ENCODE results near the gene FBRS. TPM values are rescaled to one million over a fixed set of nuclear protein-coding genes. Genes with fewer than 3 reads are reported as not detected.

The FBRS gene
- total and polyA plus RNA-seq, 10 of the 15 experiments (the other 5 are each of a cell fraction or from before 2014, with no cell fraction given) = 0.45 to 87.6 (median 14.6) TPM

- TF ChIP-seq, protein P1, sequence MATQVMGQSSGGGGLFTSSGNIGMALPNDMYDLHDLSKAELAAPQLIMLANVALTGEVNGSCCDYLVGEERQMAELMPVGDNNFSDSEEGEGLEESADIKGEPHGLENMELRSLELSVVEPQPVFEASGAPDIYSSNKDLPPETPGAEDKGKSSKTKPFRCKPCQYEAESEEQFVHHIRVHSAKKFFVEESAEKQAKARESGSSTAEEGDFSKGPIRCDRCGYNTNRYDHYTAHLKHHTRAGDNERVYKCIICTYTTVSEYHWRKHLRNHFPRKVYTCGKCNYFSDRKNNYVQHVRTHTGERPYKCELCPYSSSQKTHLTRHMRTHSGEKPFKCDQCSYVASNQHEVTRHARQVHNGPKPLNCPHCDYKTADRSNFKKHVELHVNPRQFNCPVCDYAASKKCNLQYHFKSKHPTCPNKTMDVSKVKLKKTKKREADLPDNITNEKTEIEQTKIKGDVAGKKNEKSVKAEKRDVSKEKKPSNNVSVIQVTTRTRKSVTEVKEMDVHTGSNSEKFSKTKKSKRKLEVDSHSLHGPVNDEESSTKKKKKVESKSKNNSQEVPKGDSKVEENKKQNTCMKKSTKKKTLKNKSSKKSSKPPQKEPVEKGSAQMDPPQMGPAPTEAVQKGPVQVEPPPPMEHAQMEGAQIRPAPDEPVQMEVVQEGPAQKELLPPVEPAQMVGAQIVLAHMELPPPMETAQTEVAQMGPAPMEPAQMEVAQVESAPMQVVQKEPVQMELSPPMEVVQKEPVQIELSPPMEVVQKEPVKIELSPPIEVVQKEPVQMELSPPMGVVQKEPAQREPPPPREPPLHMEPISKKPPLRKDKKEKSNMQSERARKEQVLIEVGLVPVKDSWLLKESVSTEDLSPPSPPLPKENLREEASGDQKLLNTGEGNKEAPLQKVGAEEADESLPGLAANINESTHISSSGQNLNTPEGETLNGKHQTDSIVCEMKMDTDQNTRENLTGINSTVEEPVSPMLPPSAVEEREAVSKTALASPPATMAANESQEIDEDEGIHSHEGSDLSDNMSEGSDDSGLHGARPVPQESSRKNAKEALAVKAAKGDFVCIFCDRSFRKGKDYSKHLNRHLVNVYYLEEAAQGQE (IDR thresholded peaks at IDR 0.05; ENCODE audit: low read depth, low read length) = 0 out of 2 replicates have a peak, but pooled peaks have one; percentile 24
- TF ChIP-seq SRF (IDR thresholded peaks at IDR 0.05; ENCODE audit: low read depth in 2 of 2, low read length in 2 of 2) = no peak
- TF ChIP-seq CEBPB (IDR thresholded peaks at IDR 0.05; ENCODE audit: borderline replicate concordance in 1 of 2, low read depth in 2 of 2, low read length in 2 of 2) = no peak
- TF ChIP-seq SREBF1 (IDR thresholded peaks at IDR 0.05; ENCODE audit: low read length) = no peak
- TF ChIP-seq, protein P2, sequence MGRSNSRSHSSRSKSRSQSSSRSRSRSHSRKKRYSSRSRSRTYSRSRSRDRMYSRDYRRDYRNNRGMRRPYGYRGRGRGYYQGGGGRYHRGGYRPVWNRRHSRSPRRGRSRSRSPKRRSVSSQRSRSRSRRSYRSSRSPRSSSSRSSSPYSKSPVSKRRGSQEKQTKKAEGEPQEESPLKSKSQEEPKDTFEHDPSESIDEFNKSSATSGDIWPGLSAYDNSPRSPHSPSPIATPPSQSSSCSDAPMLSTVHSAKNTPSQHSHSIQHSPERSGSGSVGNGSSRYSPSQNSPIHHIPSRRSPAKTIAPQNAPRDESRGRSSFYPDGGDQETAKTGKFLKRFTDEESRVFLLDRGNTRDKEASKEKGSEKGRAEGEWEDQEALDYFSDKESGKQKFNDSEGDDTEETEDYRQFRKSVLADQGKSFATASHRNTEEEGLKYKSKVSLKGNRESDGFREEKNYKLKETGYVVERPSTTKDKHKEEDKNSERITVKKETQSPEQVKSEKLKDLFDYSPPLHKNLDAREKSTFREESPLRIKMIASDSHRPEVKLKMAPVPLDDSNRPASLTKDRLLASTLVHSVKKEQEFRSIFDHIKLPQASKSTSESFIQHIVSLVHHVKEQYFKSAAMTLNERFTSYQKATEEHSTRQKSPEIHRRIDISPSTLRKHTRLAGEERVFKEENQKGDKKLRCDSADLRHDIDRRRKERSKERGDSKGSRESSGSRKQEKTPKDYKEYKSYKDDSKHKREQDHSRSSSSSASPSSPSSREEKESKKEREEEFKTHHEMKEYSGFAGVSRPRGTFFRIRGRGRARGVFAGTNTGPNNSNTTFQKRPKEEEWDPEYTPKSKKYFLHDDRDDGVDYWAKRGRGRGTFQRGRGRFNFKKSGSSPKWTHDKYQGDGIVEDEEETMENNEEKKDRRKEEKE (IDR thresholded peaks at IDR 0.05) = no peak
- no peak for TF ChIP-seq FOXM1 (IDR thresholded peaks at IDR 0.05; ENCODE audit: low read depth, low read length)
- no peak for TF ChIP-seq KDM1A (IDR thresholded peaks at IDR 0.05; ENCODE audit: borderline replicate concordance)
- TF ChIP-seq NR2C2 (IDR thresholded peaks at IDR 0.05; ENCODE audit: borderline replicate concordance, control insufficient read depth, insufficient read length, low read depth) = no peak
- TF ChIP-seq ZNF207 (IDR thresholded peaks at IDR 0.05; ENCODE audit: borderline replicate concordance) = peak; percentile 69; the same call in 1 of the 2 replicates
- TF ChIP-seq RELA (IDR thresholded peaks at IDR 0.05; ENCODE audit: borderline replicate concordance, partially characterized antibody) = no peak
- no peak for TF ChIP-seq EZH2 (IDR thresholded peaks at IDR 0.05; ENCODE audit: borderline replicate concordance, control insufficient read depth, low read depth, low read length)
- TF ChIP-seq, protein P3, sequence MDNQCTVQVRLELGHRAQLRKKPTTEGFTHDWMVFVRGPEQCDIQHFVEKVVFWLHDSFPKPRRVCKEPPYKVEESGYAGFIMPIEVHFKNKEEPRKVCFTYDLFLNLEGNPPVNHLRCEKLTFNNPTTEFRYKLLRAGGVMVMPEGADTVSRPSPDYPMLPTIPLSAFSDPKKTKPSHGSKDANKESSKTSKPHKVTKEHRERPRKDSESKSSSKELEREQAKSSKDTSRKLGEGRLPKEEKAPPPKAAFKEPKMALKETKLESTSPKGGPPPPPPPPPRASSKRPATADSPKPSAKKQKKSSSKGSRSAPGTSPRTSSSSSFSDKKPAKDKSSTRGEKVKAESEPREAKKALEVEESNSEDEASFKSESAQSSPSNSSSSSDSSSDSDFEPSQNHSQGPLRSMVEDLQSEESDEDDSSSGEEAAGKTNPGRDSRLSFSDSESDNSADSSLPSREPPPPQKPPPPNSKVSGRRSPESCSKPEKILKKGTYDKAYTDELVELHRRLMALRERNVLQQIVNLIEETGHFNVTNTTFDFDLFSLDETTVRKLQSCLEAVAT (IDR thresholded peaks at IDR 0.05) = peak; percentile 85; the same call in 1 of the 2 replicates
- TF ChIP-seq ASH2L (IDR thresholded peaks at IDR 0.05; ENCODE audit: borderline replicate concordance, low read depth) = no peak
- TF ChIP-seq BRCA1 (IDR thresholded peaks at IDR 0.05; ENCODE audit: low read depth, low read length) = no peak
- 0 out of 3 replicates have a peak, but pooled peaks have one; percentile 9 for TF ChIP-seq POU2F2 (IDR thresholded peaks at IDR 0.05; ENCODE audit: borderline replicate concordance, low read depth, low read length)
- TF ChIP-seq JUND (IDR thresholded peaks at IDR 0.05; ENCODE audit: low read depth, low read length) = no peak
- TF ChIP-seq STAT1 (conservative IDR thresholded peaks at IDR 0.05) = 0 out of 2 replicates have a peak, but pooled peaks have one; percentile 71
- TF ChIP-seq EGR1 (IDR thresholded peaks at IDR 0.05; ENCODE audit: borderline replicate concordance in 1 of 2, low read depth in 2 of 2, low read length in 2 of 2) = peak in 1 of 2 experiments; percentile 51; a peak in 1 of 3 replicates
- TF ChIP-seq MXI1 (IDR thresholded peaks at IDR 0.05; ENCODE audit: low read depth, low read length) = no peak
- TF ChIP-seq PAX5 (IDR thresholded peaks at IDR 0.05; ENCODE audit: borderline replicate concordance, low read depth, low read length) = no peak
- TF ChIP-seq POLR2A (IDR thresholded peaks at IDR 0.05; ENCODE audit: low read depth, low read length) = peak; percentile 72
Measured at GRCh38 chr16:30651124-30652004, 6.9 kb upstream of the FBRS start (continued).
